Activated B cell treated with CpG ODN at 0.5 μM for 24 hours (primary cell): ENCODE data around the gene ALMS1. TPM values are rescaled to one million over a fixed set of nuclear protein-coding genes. Genes with fewer than 3 reads are reported as not detected.

Source experiments
- ATAC-seq: fragments of 200-7000 bp; cut with Tn5 transposase; one replicate; pipeline ENCODE4 v1.10.0; 2021; ENCODE audit warnings: low read depth, mild to moderate bottlenecking, moderate library complexity
- CTCF ChIA-PET: fragments of 350-600 bp; sonication (Branson Sonifier 250); formaldehyde crosslinking; loops from one replicate; lab custom pipeline; 2021; ENCODE audit warnings: antibody characterized with exemption; lab: Charles Lee
- POLR2A ChIA-PET: fragments of 350-600 bp; sonication (Branson Sonifier 250); formaldehyde crosslinking; loops from one replicate; lab custom pipeline; 2021; ENCODE audit warnings: antibody characterized with exemption; lab: Charles Lee
- DNase-seq: peaks from one replicate; pipeline ENCODE4 v3.0.0; 2022
- H3K27ac Mint-ChIP-seq: one replicate; pipeline ENCODE4 v1.8.0; 2020; ENCODE audit warnings: mixed read lengths
- H3K27me3 Mint-ChIP-seq: one replicate; pipeline ENCODE4 v1.8.0; 2021; ENCODE audit warnings: mixed read lengths
- H3K36me3 Mint-ChIP-seq: one replicate; pipeline ENCODE4 v1.8.0; 2021; ENCODE audit warnings: low read depth, mixed read lengths
- H3K4me1 Mint-ChIP-seq: one replicate; pipeline ENCODE4 v1.8.0; 2021; ENCODE audit warnings: mixed read lengths
- H3K4me3 Mint-ChIP-seq: one replicate; pipeline ENCODE4 v1.8.0; 2020; ENCODE audit warnings: mild to moderate bottlenecking, mixed read lengths
- H3K9me3 Mint-ChIP-seq: one replicate; pipeline ENCODE4 v1.8.0; 2020; ENCODE audit warnings: mixed read lengths
- intact Hi-C: fragments of 100-400 bp; cut with micrococcal nuclease; formaldehyde crosslinking; loops from one replicate; pipeline ENCODE4 v1.15.1; 2024
- total RNA-seq: library from RNA; stranded (reverse); gene quantifications from 2 replicates; pipeline ENCODE4 v1.2.3, GENCODE V29; 2022
- TF ChIP-seq, protein P1 (sequence below): fragments of 200-600 bp; IDR thresholded peaks from one replicate; pipeline ENCODE4 v1.8.0; 2022; ENCODE audit warnings: antibody characterized with exemption, mild to moderate bottlenecking

The ALMS1 gene
- total RNA-seq, 1 donor from 2014 or later: 20.1 TPM

DNA sequence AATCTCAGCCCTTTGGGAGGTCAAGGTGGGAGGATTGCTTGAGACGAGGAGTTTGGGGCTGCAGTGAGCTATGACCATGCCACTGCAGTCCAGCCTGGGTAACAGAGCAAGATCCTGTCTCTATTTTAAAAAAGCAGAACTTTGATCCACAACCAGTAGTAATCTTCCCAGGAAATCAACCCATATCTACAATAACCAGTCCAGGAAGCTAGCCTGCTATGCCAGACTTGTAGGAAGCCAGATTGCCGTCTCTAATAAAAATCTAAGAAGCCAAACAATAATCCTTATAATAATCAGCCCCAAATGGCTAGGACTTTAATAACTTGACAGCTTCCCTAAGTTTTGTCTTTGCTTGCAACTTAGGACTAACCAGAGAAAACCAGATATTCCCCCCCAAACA is 9.0 kb upstream of the ALMS1 start:
- no peaks in the 10 kb centered on the region for H3K36me3 Mint-ChIP-seq
- POLR2A ChIA-PET: no interaction called here

GRCh38 chr2:73383036-73383435 is 2.6 kb upstream of the ALMS1 start:
- Mint-ChIP-seq H3K4me1 (peaks cover 19% of the 10 kb centered on the region), H3K27ac (no peak overlapping the region), H3K9me3 (no peaks in the 10 kb centered on the region), H3K27me3 (peaks cover 18% of the 10 kb centered on the region), H3K4me3 (no peak overlapping the region), H3K36me3 (peaks cover 2% of the 10 kb centered on the region)
- CTCF ChIA-PET: no interaction called here
- POLR2A ChIA-PET: no interaction called here
- ATAC-seq (no peak), DNase-seq (no peak)
- TF ChIP-seq, protein P1, sequence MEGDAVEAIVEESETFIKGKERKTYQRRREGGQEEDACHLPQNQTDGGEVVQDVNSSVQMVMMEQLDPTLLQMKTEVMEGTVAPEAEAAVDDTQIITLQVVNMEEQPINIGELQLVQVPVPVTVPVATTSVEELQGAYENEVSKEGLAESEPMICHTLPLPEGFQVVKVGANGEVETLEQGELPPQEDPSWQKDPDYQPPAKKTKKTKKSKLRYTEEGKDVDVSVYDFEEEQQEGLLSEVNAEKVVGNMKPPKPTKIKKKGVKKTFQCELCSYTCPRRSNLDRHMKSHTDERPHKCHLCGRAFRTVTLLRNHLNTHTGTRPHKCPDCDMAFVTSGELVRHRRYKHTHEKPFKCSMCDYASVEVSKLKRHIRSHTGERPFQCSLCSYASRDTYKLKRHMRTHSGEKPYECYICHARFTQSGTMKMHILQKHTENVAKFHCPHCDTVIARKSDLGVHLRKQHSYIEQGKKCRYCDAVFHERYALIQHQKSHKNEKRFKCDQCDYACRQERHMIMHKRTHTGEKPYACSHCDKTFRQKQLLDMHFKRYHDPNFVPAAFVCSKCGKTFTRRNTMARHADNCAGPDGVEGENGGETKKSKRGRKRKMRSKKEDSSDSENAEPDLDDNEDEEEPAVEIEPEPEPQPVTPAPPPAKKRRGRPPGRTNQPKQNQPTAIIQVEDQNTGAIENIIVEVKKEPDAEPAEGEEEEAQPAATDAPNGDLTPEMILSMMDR: no peak
- intact Hi-C loops: loop anchor here (10.0 kb wide), 1 partner anchor 558 kb away; the partner anchor contains the start of gene EXOC6B

More for the DNA sequence above, 9.0 kb upstream of the ALMS1 start:
- no peak overlapping the region for H3K4me3 Mint-ChIP-seq
- peaks cover 39% of the 10 kb centered on the region for H3K27me3 Mint-ChIP-seq
- H3K27ac Mint-ChIP-seq: no peak overlapping the region
- ATAC-seq (no peak), DNase-seq (no peak)
- TF ChIP-seq, protein P1: no peak
- H3K4me1 Mint-ChIP-seq: no peaks in the 10 kb centered on the region
- intact Hi-C loops: no loop called here
- CTCF ChIA-PET: no interaction called here
- no peaks in the 10 kb centered on the region for H3K9me3 Mint-ChIP-seq

- Mint-ChIP-seq H3K4me1 (peaks cover 19% of the 10 kb centered on the region), H3K27me3 (peaks cover 9% of the 10 kb centered on the region), H3K36me3 (peaks cover 2% of the 10 kb centered on the region), H3K9me3 (no peaks in the 10 kb centered on the region), H3K4me3 (peak overlapping the region; percentile 90), H3K27ac (peak overlapping the region; percentile 89)
- TF ChIP-seq, protein P1: no peak
- no peak for DNase-seq
- no peak for ATAC-seq
- POLR2A ChIA-PET: interaction anchor here (1.0 to 2.6 kb wide), 6 partner anchors 94 to 352 kb away, joined by 3 to 34 read pairs (median 4); partner anchors contain the start of genes CCT7, FBXO41, PRADC1 and SFXN5
- CTCF ChIA-PET: no interaction called here
- intact Hi-C loops: loop anchor here (1.0 to 10.0 kb wide), 9 partner anchors 92 to 1572 kb away; partner anchors contain the start of genes CCT7, EGR4, EXOC6B and FBXO41
Measured at GRCh38 chr2:73385123-73385503, 523 bp upstream of the ALMS1 start.

- TF ChIP-seq, protein P1: no peak
- CTCF ChIA-PET: interaction anchor here (1.0 to 1.8 kb wide), 2 partner anchors 95 to 153 kb away, joined by 3 to 4 read pairs; partner anchors contain the start of genes CCT7 and PRADC1
- no peaks in the 10 kb centered on the region for H3K27me3 Mint-ChIP-seq
- H3K27ac Mint-ChIP-seq: peak overlapping the region; percentile 89
- H3K4me1 Mint-ChIP-seq: peaks cover 19% of the 10 kb centered on the region
- POLR2A ChIA-PET: interaction anchor here (1.9 to 2.6 kb wide), 2 partner anchors 102 to 153 kb away, joined by 23 to 34 read pairs; partner anchors contain the start of genes CCT7, FBXO41 and PRADC1
- ATAC-seq (no peak), DNase-seq (no peak)
- H3K36me3 Mint-ChIP-seq: peaks cover 5% of the 10 kb centered on the region
- H3K4me3 Mint-ChIP-seq: peak overlapping the region; percentile 90
- H3K9me3 Mint-ChIP-seq: no peaks in the 10 kb centered on the region
- intact Hi-C loops: loop anchor here (5.0 to 10.0 kb wide), 3 partner anchors 274 to 1571 kb away; partner anchors contain the start of genes EXOC6B, POLE4 and RAB11FIP5
Measured at GRCh38 chr2:73386342-73386868, 769 bp downstream of the ALMS1 start.

- no peak for ATAC-seq
- Mint-ChIP-seq H3K27ac (peak overlapping the region; percentile 64), H3K36me3 (peaks cover 5% of the 10 kb centered on the region), H3K27me3 (no peaks in the 10 kb centered on the region), H3K9me3 (no peaks in the 10 kb centered on the region), H3K4me1 (peaks cover 19% of the 10 kb centered on the region), H3K4me3 (peak overlapping the region; percentile 90)
- DNase-seq: no peak
- intact Hi-C loops: loop anchor here (5.0 to 10.0 kb wide), 3 partner anchors 275 to 1570 kb away; partner anchors contain the start of genes EXOC6B, POLE4 and RAB11FIP5
- TF ChIP-seq, protein P1: no peak
- CTCF ChIA-PET: interaction anchor here (1.8 kb wide), 1 partner anchor 154 kb away, joined by 4 read pairs; the partner anchor contains the start of genes CCT7 and PRADC1
- POLR2A ChIA-PET: interaction anchor here (2.6 kb wide), 1 partner anchor 153 kb away, joined by 34 read pairs; the partner anchor contains the start of genes CCT7 and PRADC1
Measured at GRCh38 chr2:73386894-73387636, 1.4 kb downstream of the ALMS1 start.
